HG02885 (cell line): Measurements from ENCODE around the gene ZFAND6.
A peak's percentile ranks its signal among the peaks of the same experiment; 100 is the strongest.
"Not testable (repeated sequence)": the region's sequence is repeated elsewhere in the genome, so short reads cannot be mapped to it uniquely, and the experiment has no call there.

ENCODE experiments used
- ATAC-seq: cut with Tn5 transposase; IDR thresholded peaks from one replicate; pipeline ENCODE4 v1.9.1; 2021; ENCODE audit warnings: mild to moderate bottlenecking; ENCODE audit not compliant: unreplicated experiment, poor library complexity

The ZFAND6 gene

GRCh38 chr15:80045219-80045618, 14.3 kb upstream of the ZFAND6 start:
- not testable (repeated sequence) for ATAC-seq

- no peak for ATAC-seq
Measured at GRCh38 chr15:80049046-80049445, 10.4 kb upstream of the ZFAND6 start.

GRCh38 chr15:80052597-80053304, 6.7 kb upstream of the ZFAND6 start:
- ATAC-seq = no peak

- ATAC-seq = no peak
Measured at GRCh38 chr15:80055933-80056332, 3.5 kb upstream of the ZFAND6 start.

- ATAC-seq = no peak
Measured at GRCh38 chr15:80058044-80058443, 1.4 kb upstream of the ZFAND6 start.

- peak; percentile 61 for ATAC-seq
Measured at GRCh38 chr15:80059786-80060355, 395 bp downstream of the ZFAND6 start.

GRCh38 chr15:80060356-80061006, 1.0 kb downstream of the ZFAND6 start:
- no peak for ATAC-seq

GRCh38 chr15:80061582-80061981, 2.1 kb downstream of the ZFAND6 start:
- ATAC-seq = no peak

- no peak for ATAC-seq
Measured at GRCh38 chr15:80066912-80067311, 7.4 kb downstream of the ZFAND6 start.

- ATAC-seq = no peak
Measured at GRCh38 chr15:80068578-80068977, 9.1 kb downstream of the ZFAND6 start.

- no peak for ATAC-seq
Measured at GRCh38 chr15:80070840-80071239, 11.4 kb downstream of the ZFAND6 start.

- ATAC-seq = no peak
Measured at GRCh38 chr15:80071652-80072051, 12.2 kb downstream of the ZFAND6 start.

- ATAC-seq = peak; percentile 79
Measured at GRCh38 chr15:80072285-80072994, 13.0 kb downstream of the ZFAND6 start.

- ATAC-seq = no peak
Measured at GRCh38 chr15:80073197-80073596, 13.7 kb downstream of the ZFAND6 start.

GRCh38 chr15:80076321-80077318, 17.1 kb downstream of the ZFAND6 start:
- no peak for ATAC-seq

- ATAC-seq = no peak
Measured at GRCh38 chr15:80081390-80081789, 21.9 kb downstream of the ZFAND6 start.

- no peak for ATAC-seq
Measured at GRCh38 chr15:80087104-80087503, 27.6 kb downstream of the ZFAND6 start.

- ATAC-seq = no peak
Measured at GRCh38 chr15:80090041-80090440, 30.6 kb downstream of the ZFAND6 start.

GRCh38 chr15:80090879-80091503, 31.5 kb downstream of the ZFAND6 start:
- ATAC-seq = no peak
